ENCODE measurements around the gene OLA1.

OLA1 gene

GRCh38 chr2:174217869-174218268 lies 30.5 kb downstream of the OLA1 start:
- H3K4me3 ChIP-seq (ENCODE audit: low read depth, low read length) = no peak overlapping the region
- H3K79me1 ChIP-seq (ENCODE audit: low read length) = no peaks in the 10 kb centered on the region
- H3K14ac ChIP-seq (ENCODE audit: low read length) = no peak overlapping the region
- no peaks in the 10 kb centered on the region for H3K9me3 ChIP-seq (ENCODE audit: insufficient read depth, low read depth, low read length)
- H3K27ac ChIP-seq (ENCODE audit: low read depth, low read length) = no peak overlapping the region
- H3K18ac ChIP-seq (ENCODE audit: low read length) = no peak overlapping the region
- no peak overlapping the region for H4K8ac ChIP-seq (ENCODE audit: low read depth, low read length)
- H3K27me3 ChIP-seq (ENCODE audit: insufficient read depth, low read length) = no peaks in the 10 kb centered on the region
- no peak overlapping the region for H3K4me2 ChIP-seq (ENCODE audit: low read length)
- WGBS (ENCODE audit: extremely low coverage, insufficient coverage, insufficient read length) = no CpG with 5 or more reads among the region's 1 CpG
- H4K91ac ChIP-seq (ENCODE audit: low read depth, low read length) = no peak overlapping the region
- H2AK5ac ChIP-seq (ENCODE audit: low read length) = no peak overlapping the region
- no peak overlapping the region for H4K12ac ChIP-seq (ENCODE audit: low read depth, low read length)
- no peak overlapping the region for H2BK12ac ChIP-seq (ENCODE audit: low read length)
- H2AFZ ChIP-seq (ENCODE audit: insufficient read depth, low read length, poor library complexity) = no peak overlapping the region
- no peaks in the 10 kb centered on the region for H3K36me3 ChIP-seq (ENCODE audit: control insufficient read depth in 1 of 2, insufficient read depth in 2 of 2, low read length in 2 of 2)
- H3K9ac ChIP-seq (ENCODE audit: low read length) = no peak overlapping the region
- H2BK120ac ChIP-seq (ENCODE audit: insufficient read depth, low read length, poor library complexity) = no peak overlapping the region
- H2BK5ac ChIP-seq (ENCODE audit: low read depth, low read length, poor library complexity) = no peak overlapping the region
- DNase-seq = no peak
- no peaks in the 10 kb centered on the region for H3K79me2 ChIP-seq (ENCODE audit: control insufficient read depth, insufficient read depth, low read length, poor library complexity)
- no peaks in the 10 kb centered on the region for H3K4me1 ChIP-seq (ENCODE audit: control insufficient read depth in 1 of 2, insufficient read depth in 2 of 2, low read length in 2 of 2)
- H3K4ac ChIP-seq (ENCODE audit: low read depth, low read length) = no peak overlapping the region
- H3K23ac ChIP-seq (ENCODE audit: low read length) = no peak overlapping the region

GRCh38 chr2:174211954-174212353 lies 36.4 kb downstream of the OLA1 start:
- no peak for DNase-seq
- Histone ChIP-seq H3K9me3 (ENCODE audit: insufficient read depth, low read depth, low read length) (no peaks in the 10 kb centered on the region), H3K14ac (ENCODE audit: low read length) (no peak overlapping the region), H3K27ac (ENCODE audit: low read depth, low read length) (no peak overlapping the region), H3K18ac (ENCODE audit: low read length) (no peak overlapping the region), H3K27me3 (ENCODE audit: insufficient read depth, low read length) (no peaks in the 10 kb centered on the region), H3K79me1 (ENCODE audit: low read length) (no peaks in the 10 kb centered on the region), H2AK5ac (ENCODE audit: low read length) (no peak overlapping the region), H3K4ac (ENCODE audit: low read depth, low read length) (no peak overlapping the region), H4K91ac (ENCODE audit: low read depth, low read length) (no peak overlapping the region), H4K12ac (ENCODE audit: low read depth, low read length) (no peak overlapping the region), H3K36me3 (ENCODE audit: control insufficient read depth in 1 of 2, insufficient read depth in 2 of 2, low read length in 2 of 2) (no peaks in the 10 kb centered on the region), H4K8ac (ENCODE audit: low read depth, low read length) (no peak overlapping the region), H2AFZ (ENCODE audit: insufficient read depth, low read length, poor library complexity) (no peak overlapping the region), H3K4me1 (ENCODE audit: control insufficient read depth in 1 of 2, insufficient read depth in 2 of 2, low read length in 2 of 2) (no peaks in the 10 kb centered on the region), H2BK12ac (ENCODE audit: low read length) (no peak overlapping the region), H3K23ac (ENCODE audit: low read length) (no peak overlapping the region), H2BK120ac (ENCODE audit: insufficient read depth, low read length, poor library complexity) (no peak overlapping the region), H3K79me2 (ENCODE audit: control insufficient read depth, insufficient read depth, low read length, poor library complexity) (no peaks in the 10 kb centered on the region), H3K4me3 (ENCODE audit: low read depth, low read length) (no peak overlapping the region), H3K9ac (ENCODE audit: low read length) (no peak overlapping the region), H3K4me2 (ENCODE audit: low read length) (no peak overlapping the region), H2BK5ac (ENCODE audit: low read depth, low read length, poor library complexity) (no peak overlapping the region)

- no peak overlapping the region for H3K27ac ChIP-seq (ENCODE audit: low read depth, low read length)
- H3K4ac ChIP-seq (ENCODE audit: low read depth, low read length) = no peak overlapping the region
- H3K79me1 ChIP-seq (ENCODE audit: low read length) = no peaks in the 10 kb centered on the region
- H2AFZ ChIP-seq (ENCODE audit: insufficient read depth, low read length, poor library complexity) = no peak overlapping the region
- H2BK120ac ChIP-seq (ENCODE audit: insufficient read depth, low read length, poor library complexity) = no peak overlapping the region
- no CpG with 5 or more reads among the region's 2 CpGs for WGBS (ENCODE audit: extremely low coverage, insufficient coverage, insufficient read length)
- no peak overlapping the region for H3K14ac ChIP-seq (ENCODE audit: low read length)
- no peak overlapping the region for H3K18ac ChIP-seq (ENCODE audit: low read length)
- no peak overlapping the region for H2BK12ac ChIP-seq (ENCODE audit: low read length)
- no peak overlapping the region for H2BK5ac ChIP-seq (ENCODE audit: low read depth, low read length, poor library complexity)
- H3K27me3 ChIP-seq (ENCODE audit: insufficient read depth, low read length) = no peaks in the 10 kb centered on the region
- no peak overlapping the region for H4K8ac ChIP-seq (ENCODE audit: low read depth, low read length)
- H3K23ac ChIP-seq (ENCODE audit: low read length) = no peak overlapping the region
- no peak overlapping the region for H3K4me3 ChIP-seq (ENCODE audit: low read depth, low read length)
- H3K79me2 ChIP-seq (ENCODE audit: control insufficient read depth, insufficient read depth, low read length, poor library complexity) = no peaks in the 10 kb centered on the region
- H3K9me3 ChIP-seq (ENCODE audit: insufficient read depth, low read depth, low read length) = no peaks in the 10 kb centered on the region
- no peak overlapping the region for H3K9ac ChIP-seq (ENCODE audit: low read length)
- H3K4me1 ChIP-seq (ENCODE audit: control insufficient read depth in 1 of 2, insufficient read depth in 2 of 2, low read length in 2 of 2) = no peaks in the 10 kb centered on the region
- no peak for DNase-seq
- H4K91ac ChIP-seq (ENCODE audit: low read depth, low read length) = no peak overlapping the region
- no peak overlapping the region for H4K12ac ChIP-seq (ENCODE audit: low read depth, low read length)
- no peak overlapping the region for H2AK5ac ChIP-seq (ENCODE audit: low read length)
- H3K4me2 ChIP-seq (ENCODE audit: low read length) = no peak overlapping the region
- H3K36me3 ChIP-seq (ENCODE audit: control insufficient read depth in 1 of 2, insufficient read depth in 2 of 2, low read length in 2 of 2) = no peaks in the 10 kb centered on the region
Measured at GRCh38 chr2:174210862-174211261, 37.5 kb downstream of the OLA1 start.

- Histone ChIP-seq H3K4me1 (ENCODE audit: control insufficient read depth in 1 of 2, insufficient read depth in 2 of 2, low read length in 2 of 2) (no peaks in the 10 kb centered on the region), H3K23ac (ENCODE audit: low read length) (no peak overlapping the region), H3K79me2 (ENCODE audit: control insufficient read depth, insufficient read depth, low read length, poor library complexity) (no peaks in the 10 kb centered on the region), H4K91ac (ENCODE audit: low read depth, low read length) (no peak overlapping the region), H4K12ac (ENCODE audit: low read depth, low read length) (no peak overlapping the region), H3K4me2 (ENCODE audit: low read length) (no peak overlapping the region), H3K36me3 (ENCODE audit: control insufficient read depth in 1 of 2, insufficient read depth in 2 of 2, low read length in 2 of 2) (no peaks in the 10 kb centered on the region), H3K9ac (ENCODE audit: low read length) (no peak overlapping the region), H2AK5ac (ENCODE audit: low read length) (no peak overlapping the region), H3K4me3 (ENCODE audit: low read depth, low read length) (no peak overlapping the region), H3K4ac (ENCODE audit: low read depth, low read length) (no peak overlapping the region), H3K18ac (ENCODE audit: low read length) (no peak overlapping the region), H4K8ac (ENCODE audit: low read depth, low read length) (no peak overlapping the region), H2BK12ac (ENCODE audit: low read length) (no peak overlapping the region), H2BK120ac (ENCODE audit: insufficient read depth, low read length, poor library complexity) (no peak overlapping the region), H2BK5ac (ENCODE audit: low read depth, low read length, poor library complexity) (no peak overlapping the region), H3K14ac (ENCODE audit: low read length) (no peak overlapping the region), H3K27me3 (ENCODE audit: insufficient read depth, low read length) (no peaks in the 10 kb centered on the region), H3K79me1 (ENCODE audit: low read length) (no peaks in the 10 kb centered on the region), H3K9me3 (ENCODE audit: insufficient read depth, low read depth, low read length) (no peaks in the 10 kb centered on the region), H3K27ac (ENCODE audit: low read depth, low read length) (no peak overlapping the region), H2AFZ (ENCODE audit: insufficient read depth, low read length, poor library complexity) (no peak overlapping the region)
- no CpG with 5 or more reads among the region's 2 CpGs for WGBS (ENCODE audit: extremely low coverage, insufficient coverage, insufficient read length)
- no peak for DNase-seq
Measured at GRCh38 chr2:174209325-174209724, 39.0 kb downstream of the OLA1 start.

GRCh38 chr2:174208026-174208425 lies 40.3 kb downstream of the OLA1 start:
- Histone ChIP-seq H3K4me1 (ENCODE audit: control insufficient read depth in 1 of 2, insufficient read depth in 2 of 2, low read length in 2 of 2) (no peaks in the 10 kb centered on the region), H2BK12ac (ENCODE audit: low read length) (no peak overlapping the region), H3K14ac (ENCODE audit: low read length) (no peak overlapping the region), H3K79me2 (ENCODE audit: control insufficient read depth, insufficient read depth, low read length, poor library complexity) (no peaks in the 10 kb centered on the region), H3K9ac (ENCODE audit: low read length) (no peak overlapping the region), H3K27ac (ENCODE audit: low read depth, low read length) (no peak overlapping the region), H3K23ac (ENCODE audit: low read length) (no peak overlapping the region), H3K36me3 (ENCODE audit: control insufficient read depth in 1 of 2, insufficient read depth in 2 of 2, low read length in 2 of 2) (no peaks in the 10 kb centered on the region), H4K8ac (ENCODE audit: low read depth, low read length) (no peak overlapping the region), H2BK120ac (ENCODE audit: insufficient read depth, low read length, poor library complexity) (no peak overlapping the region), H4K91ac (ENCODE audit: low read depth, low read length) (no peak overlapping the region), H3K27me3 (ENCODE audit: insufficient read depth, low read length) (no peaks in the 10 kb centered on the region), H2BK5ac (ENCODE audit: low read depth, low read length, poor library complexity) (no peak overlapping the region), H3K4me2 (ENCODE audit: low read length) (no peak overlapping the region), H2AK5ac (ENCODE audit: low read length) (no peak overlapping the region), H3K9me3 (ENCODE audit: insufficient read depth, low read depth, low read length) (no peaks in the 10 kb centered on the region), H3K18ac (ENCODE audit: low read length) (no peak overlapping the region), H4K12ac (ENCODE audit: low read depth, low read length) (no peak overlapping the region), H3K79me1 (ENCODE audit: low read length) (no peaks in the 10 kb centered on the region), H3K4me3 (ENCODE audit: low read depth, low read length) (no peak overlapping the region), H3K4ac (ENCODE audit: low read depth, low read length) (no peak overlapping the region), H2AFZ (ENCODE audit: insufficient read depth, low read length, poor library complexity) (no peak overlapping the region)
- no peak for DNase-seq
- WGBS (ENCODE audit: extremely low coverage, insufficient coverage, insufficient read length) = no CpG with 5 or more reads among the region's 4 CpGs
